ENCODE results near the gene GAREM1. TPM values are rescaled to one million over a fixed set of nuclear protein-coding genes. Genes with fewer than 3 reads are reported as not detected.

GAREM1 gene
- total RNA-seq (2022; extraction: Qiagen RNA extraction; ENCODE audit: low read depth): 3.7 to 5.8 TPM (median 4.4 TPM) in 5 replicates

GRCh38 chr18:32470714-32471633 lies at the start of gene GAREM1:
GAREM1 (minus strand) TSS chr18:32470882; CDS start chr18:32470428, 454 bp downstream.

